B cell (primary cell): ENCODE measurements around the gene MTERF2. TPM values are rescaled to one million over a fixed set of nuclear protein-coding genes. Genes with fewer than 3 reads are reported as not detected.

Experiments
- ATAC-seq: fragments of 200-7000 bp; cut with Tn5 transposase; one replicate; pipeline ENCODE4 v1.10.0; 2021; ENCODE audit warnings: low read depth, mild to moderate bottlenecking, moderate number of reproducible peaks, moderate library complexity
- CTCF ChIA-PET: fragments of 350-600 bp; sonication (Branson Sonifier 250); formaldehyde crosslinking; loops from one replicate; lab custom pipeline; 2021; ENCODE audit warnings: antibody characterized with exemption, inconsistent platforms; lab: Charles Lee
- POLR2A ChIA-PET: fragments of 350-600 bp; sonication (Branson Sonifier 250); formaldehyde crosslinking; loops from one replicate; lab custom pipeline; 2021; ENCODE audit warnings: antibody characterized with exemption; lab: Charles Lee
- DNase-seq: peaks from one replicate; pipeline ENCODE4 v3.0.0; 2013
- H2AFZ ChIP-seq: 2 replicates; pipeline ENCODE4 v1.6.1; 2012; ENCODE audit warnings: mild to moderate bottlenecking, low read depth, low read length; ENCODE audit not compliant: insufficient read depth, poor library complexity, severe bottlenecking
- H3K27ac ChIP-seq, 2 donors: 1 replicate in 1 of 2; 2 replicates in 1 of 2; pipeline ENCODE4 v1.5.1; 2012 to 2013; ENCODE audit warnings: low read length in 2 of 2, mild to moderate bottlenecking in 2 of 2, moderate library complexity in 1 of 2
- H3K27me3 ChIP-seq, 4 experiments: fragments of 200-600 bp in 1 of 4; sonication (generic) in 1 of 4; replicated peaks in 1 of 4; 1 replicate in 2 of 4; 2 replicates in 2 of 4; pipeline versions ENCODE4 v1.6.1 to v1.7.0; 2013 to 2016; ENCODE audit warnings: low read length in 3 of 4, mild to moderate bottlenecking in 2 of 4, mixed read lengths in 1 of 4, moderate library complexity in 1 of 4; ENCODE audit not compliant: insufficient read depth in 4 of 4, control insufficient read depth in 3 of 4; ENCODE audit errors: control extremely low read depth in 1 of 4
- H3K36me3 ChIP-seq, 2 experiments: replicated peaks in 1 of 2; 1 replicate in 1 of 2; 2 replicates in 1 of 2; pipeline versions ENCODE4 v1.6.1 to v1.7.1; 2013; ENCODE audit warnings: low read length in 1 of 2; ENCODE audit not compliant: insufficient read depth in 2 of 2, control insufficient read depth in 1 of 2; ENCODE audit errors: control extremely low read depth in 1 of 2, extremely low read depth in 1 of 2
- H3K4me1 ChIP-seq, 2 donors: fragments of 200-600 bp in 1 of 2; sonication (generic) in 1 of 2; 1 replicate in 1 of 2; 2 replicates in 1 of 2; pipeline versions ENCODE4 v1.5.1 to v1.6.1; 2013 to 2017; ENCODE audit warnings: low read length in 2 of 2; ENCODE audit not compliant: control insufficient read depth in 2 of 2, insufficient read depth in 2 of 2
- H3K4me2 ChIP-seq: replicated peaks from 2 replicates; pipeline ENCODE3; 2012; ENCODE audit warnings: mild to moderate bottlenecking, low read depth, low read length; ENCODE audit not compliant: poor library complexity, severe bottlenecking
- H3K4me3 ChIP-seq, 5 experiments: fragments of 200-600 bp in 1 of 5; sonication (generic) in 1 of 5; 1 replicate in 3 of 5; 2 replicates in 2 of 5; pipeline versions ENCODE4 v1.5.1 to v1.7.0; 2011 to 2016; ENCODE audit warnings: low read length in 4 of 5, mild to moderate bottlenecking in 4 of 5, low read depth in 2 of 5, control low read depth in 1 of 5, moderate library complexity in 1 of 5; ENCODE audit not compliant: insufficient read depth in 1 of 5; ENCODE audit errors: control extremely low read depth in 1 of 5, extremely low read depth in 1 of 5
- H3K79me2 ChIP-seq: fragments of 200-600 bp; sonication (generic); one replicate; pipeline ENCODE4 v1.6.0; 2016; ENCODE audit warnings: low read length; ENCODE audit not compliant: control insufficient read depth, insufficient read depth
- H3K9ac ChIP-seq: fragments of 200-600 bp; sonication (generic); 2 replicates; pipeline ENCODE4 v1.6.1; 2017; ENCODE audit warnings: mild to moderate bottlenecking, low read length, moderate library complexity
- H3K9me3 ChIP-seq, 3 donors: one replicate each; pipeline versions ENCODE4 v1.6.1 to v1.7.1; 2013; ENCODE audit warnings: low read length in 2 of 3; ENCODE audit not compliant: control insufficient read depth in 2 of 3, insufficient read depth in 1 of 3; ENCODE audit errors: control extremely low read depth in 1 of 3
- H4K20me1 ChIP-seq: 2 replicates; pipeline ENCODE4 v1.6.0; 2012; ENCODE audit warnings: mild to moderate bottlenecking, low read length; ENCODE audit not compliant: insufficient read depth, control insufficient read depth, poor library complexity, severe bottlenecking
- H3K27ac Mint-ChIP-seq: one replicate; pipeline ENCODE4 v1.8.0; 2021; ENCODE audit warnings: mixed read lengths
- H3K27me3 Mint-ChIP-seq: one replicate; pipeline ENCODE4 v1.8.0; 2021; ENCODE audit warnings: mixed read lengths
- H3K4me1 Mint-ChIP-seq: one replicate; pipeline ENCODE4 v1.8.0; 2021; ENCODE audit warnings: mixed read lengths
- H3K4me3 Mint-ChIP-seq: one replicate; pipeline ENCODE4 v1.8.0; 2021; ENCODE audit warnings: mixed read lengths
- H3K9me3 Mint-ChIP-seq: one replicate; pipeline ENCODE4 v1.8.0; 2022; ENCODE audit warnings: mixed read lengths; ENCODE audit not compliant: insufficient read depth
- EZH2 ChIP-seq: IDR thresholded peaks from 2 replicates; pipeline ENCODE4 v1.6.1; 2012; ENCODE audit warnings: borderline replicate concordance, low read depth, mild to moderate bottlenecking, moderate library complexity, low read length; ENCODE audit not compliant: insufficient read depth, poor library complexity, severe bottlenecking
- WGBS: methylation state at CpG from one replicate; pipeline ENCODE4 v1.1.5; 2013; ENCODE audit warnings: missing lambda C conversion rate; ENCODE audit not compliant: insufficient coverage; 5-methylcytosine and 5-hydroxymethylcytosine counted together
- intact Hi-C: fragments of 100-400 bp; cut with micrococcal nuclease; formaldehyde crosslinking; loops from one replicate; pipeline ENCODE4 v1.10.0; 2022
- polyA plus RNA-seq: library from polyadenylated mRNA; depleted of rRNA; stranded (reverse); fragments of >200 nt; gene quantifications from 2 replicates; pipeline ENCODE4 v1.2.3, GENCODE V29; 2012
- total RNA-seq, 2 donors: library from RNA; stranded (reverse); fragments of 120-200 nt in 1 of 2; gene quantifications; 1 replicate in 1 of 2; 2 replicates in 1 of 2; pipeline versions ENCODE4 v1.2.3 to v1.2.4, GENCODE V29; 2013 to 2022
- TF ChIP-seq, protein P1 (sequence below): fragments of 200-600 bp; IDR thresholded peaks from one replicate; pipeline ENCODE4 v1.8.0; 2022; ENCODE audit warnings: antibody characterized with exemption, mild to moderate bottlenecking

The MTERF2 gene
- total and polyA plus RNA-seq, 2 donors (not counting 1 experiment from before 2014, with no cell fraction given), result 3.7 to 9.4 TPM

DNA sequence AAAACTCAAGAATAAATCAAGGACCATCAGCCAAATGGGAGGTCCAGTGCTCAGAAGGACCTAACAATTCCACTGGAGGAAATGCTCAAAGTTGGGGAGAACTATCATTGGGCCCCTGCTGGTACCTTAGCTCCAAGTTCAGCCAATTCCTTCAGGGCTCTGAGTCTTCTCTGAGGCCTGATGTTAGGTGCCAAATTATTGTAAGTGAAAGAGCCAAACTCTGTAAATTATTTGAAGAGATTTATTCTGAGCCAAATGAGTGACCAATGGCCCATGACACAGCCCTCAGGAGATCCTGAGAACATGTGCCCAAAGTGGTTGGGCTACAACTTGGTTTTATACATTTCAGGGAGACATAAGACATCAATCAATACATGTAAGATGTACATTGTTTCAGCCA, 39.5 kb downstream of the MTERF2 start:
- POLR2A ChIA-PET, result interaction anchor here (0.7 kb wide), 1 partner anchor 15 kb away, joined by 3 read pairs; no protein-coding TSS in a partner anchor
- Mint-ChIP-seq H3K9me3 (peaks cover 17% of the 10 kb centered on the region), H3K4me3 (no peak overlapping the region), H3K27ac (no peak overlapping the region), H3K4me1 (no peaks in the 10 kb centered on the region), H3K27me3 (peaks cover 18% of the 10 kb centered on the region)
- no peak overlapping the region for H2AFZ ChIP-seq
- CTCF ChIA-PET, result no interaction called here
- H3K9me3 ChIP-seq, result peaks cover 0 to 12% (median 3%) of the 10 kb centered on the region in 3 donors
- intact Hi-C loops, result no loop called here
- TF ChIP-seq EZH2, result no peak
- TF ChIP-seq, protein P1, sequence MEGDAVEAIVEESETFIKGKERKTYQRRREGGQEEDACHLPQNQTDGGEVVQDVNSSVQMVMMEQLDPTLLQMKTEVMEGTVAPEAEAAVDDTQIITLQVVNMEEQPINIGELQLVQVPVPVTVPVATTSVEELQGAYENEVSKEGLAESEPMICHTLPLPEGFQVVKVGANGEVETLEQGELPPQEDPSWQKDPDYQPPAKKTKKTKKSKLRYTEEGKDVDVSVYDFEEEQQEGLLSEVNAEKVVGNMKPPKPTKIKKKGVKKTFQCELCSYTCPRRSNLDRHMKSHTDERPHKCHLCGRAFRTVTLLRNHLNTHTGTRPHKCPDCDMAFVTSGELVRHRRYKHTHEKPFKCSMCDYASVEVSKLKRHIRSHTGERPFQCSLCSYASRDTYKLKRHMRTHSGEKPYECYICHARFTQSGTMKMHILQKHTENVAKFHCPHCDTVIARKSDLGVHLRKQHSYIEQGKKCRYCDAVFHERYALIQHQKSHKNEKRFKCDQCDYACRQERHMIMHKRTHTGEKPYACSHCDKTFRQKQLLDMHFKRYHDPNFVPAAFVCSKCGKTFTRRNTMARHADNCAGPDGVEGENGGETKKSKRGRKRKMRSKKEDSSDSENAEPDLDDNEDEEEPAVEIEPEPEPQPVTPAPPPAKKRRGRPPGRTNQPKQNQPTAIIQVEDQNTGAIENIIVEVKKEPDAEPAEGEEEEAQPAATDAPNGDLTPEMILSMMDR, result no peak
- H3K79me2 ChIP-seq, result no peaks in the 10 kb centered on the region
- H3K36me3 ChIP-seq, result no peaks in the 10 kb centered on the region
- DNase-seq (no peak), ATAC-seq (no peak)
- H4K20me1 ChIP-seq, result no peaks in the 10 kb centered on the region
- no peak overlapping the region for H3K4me3 ChIP-seq
- H3K9ac ChIP-seq, result no peak overlapping the region
- H3K27ac ChIP-seq, result no peak overlapping the region
- H3K4me1 ChIP-seq, result no peaks in the 10 kb centered on the region
- H3K4me2 ChIP-seq, result no peak overlapping the region
- H3K27me3 ChIP-seq, result peaks cover 0 to 10% (median 3%) of the 10 kb centered on the region in 4 experiments

DNA sequence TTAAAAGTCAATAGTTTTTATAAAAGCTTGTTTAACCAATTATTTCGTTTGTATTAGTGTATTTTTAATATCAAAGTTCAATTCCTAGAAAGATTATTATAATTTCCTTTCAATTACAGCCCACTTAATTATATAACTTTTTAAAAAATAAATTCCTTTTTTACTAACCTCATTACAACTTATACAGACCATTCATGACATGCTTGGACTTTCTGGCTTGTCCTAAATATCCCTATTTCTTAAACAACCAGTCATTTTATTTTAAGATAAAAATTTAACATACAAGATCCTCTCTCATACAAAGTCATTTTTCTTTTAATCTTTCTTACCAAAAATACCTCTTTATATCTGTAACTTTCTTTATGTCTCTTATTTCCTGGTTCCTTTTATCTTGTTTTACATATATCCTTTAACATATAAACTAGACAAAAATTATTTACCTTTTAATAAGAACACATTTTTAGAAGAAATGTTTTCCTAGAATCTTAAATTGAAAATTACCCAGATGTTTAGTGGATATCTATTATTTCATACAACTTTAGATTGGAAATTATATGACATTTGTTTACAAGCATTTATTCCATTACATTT, 41.6 kb downstream of the MTERF2 start:
- no peak overlapping the region for H3K27ac Mint-ChIP-seq
- Histone ChIP-seq H3K9ac (no peak overlapping the region), H4K20me1 (no peaks in the 10 kb centered on the region), H3K4me2 (no peak overlapping the region), H3K36me3 (no peaks in the 10 kb centered on the region), H3K4me1 (no peaks in the 10 kb centered on the region), H3K27ac (no peak overlapping the region), H3K79me2 (no peaks in the 10 kb centered on the region), H2AFZ (no peak overlapping the region), H3K9me3 (peaks cover 0 to 12% (median 3%) of the 10 kb centered on the region in 3 donors), H3K27me3 (peaks cover 0 to 16% (median 13%) of the 10 kb centered on the region in 4 experiments), H3K4me3 (no peak overlapping the region)
- TF ChIP-seq EZH2, result no peak
- ATAC-seq (no peak), DNase-seq (no peak)
- POLR2A ChIA-PET, result no interaction called here
- no peaks in the 10 kb centered on the region for H3K4me1 Mint-ChIP-seq
- WGBS, result no CpG with 5 or more reads among the region's 1 CpG
- peaks cover 17% of the 10 kb centered on the region for H3K9me3 Mint-ChIP-seq
- CTCF ChIA-PET, result no interaction called here
- no peak overlapping the region for H3K4me3 Mint-ChIP-seq
- H3K27me3 Mint-ChIP-seq, result peaks cover 25% of the 10 kb centered on the region
- intact Hi-C loops, result no loop called here
